Fibroblast of lung (primary cell): Measurements from ENCODE around the gene RPAIN. TPM values are rescaled to one million over a fixed set of nuclear protein-coding genes. Genes with fewer than 3 reads are reported as not detected.

Experiments
- DNase-seq, 2 donors: peaks; one replicate each; pipeline versions ENCODE4 v3.0.0 to v3.0.0-alpha.2; 2010; ENCODE audit warnings: low read depth in 2 of 2
- H2AFZ ChIP-seq: 2 replicates; pipeline ENCODE4 v1.5.1; 2012; ENCODE audit warnings: low read length, control low read depth, inconsistent platforms
- H3K27ac ChIP-seq: 2 replicates; pipeline ENCODE4 v1.5.1; 2011; ENCODE audit warnings: low read length, control low read depth; ENCODE audit not compliant: insufficient read depth
- H3K27me3 ChIP-seq: 2 replicates; pipeline ENCODE4 v1.5.1; 2011; ENCODE audit warnings: mild to moderate bottlenecking, low read length; ENCODE audit not compliant: control insufficient read depth, insufficient read depth
- H3K36me3 ChIP-seq: 2 replicates; pipeline ENCODE4 v1.5.1; 2011; ENCODE audit warnings: low read length; ENCODE audit not compliant: control insufficient read depth, insufficient read depth
- H3K4me1 ChIP-seq: 2 replicates; pipeline ENCODE4 v1.5.1; 2011; ENCODE audit warnings: low read length; ENCODE audit not compliant: control insufficient read depth, insufficient read depth; ENCODE audit errors: extremely low read depth
- H3K4me2 ChIP-seq: 2 replicates; pipeline ENCODE4 v1.5.1; 2011; ENCODE audit warnings: low read length, control low read depth; ENCODE audit not compliant: insufficient read depth; ENCODE audit errors: extremely low read depth
- H3K4me3 ChIP-seq, 4 experiments: fragments of 200-600 bp in 1 of 4; sonication (generic) in 1 of 4; replicated peaks in 1 of 4; 2 replicates each; pipeline ENCODE4 v1.5.1; 2011 to 2016; ENCODE audit warnings: low read length in 4 of 4, low read depth in 3 of 4, mild to moderate bottlenecking in 3 of 4, control low read depth in 2 of 4, inconsistent platforms in 1 of 4, mixed read lengths in 1 of 4; ENCODE audit not compliant: insufficient read depth in 1 of 4; ENCODE audit errors: control extremely low read depth in 1 of 4
- H3K79me2 ChIP-seq: 2 replicates; pipeline ENCODE4 v1.5.1; 2012; ENCODE audit warnings: mild to moderate bottlenecking, low read length, inconsistent platforms; ENCODE audit not compliant: control insufficient read depth, insufficient read depth
- H3K9ac ChIP-seq: 2 replicates; pipeline ENCODE4 v1.5.1; 2011; ENCODE audit warnings: mild to moderate bottlenecking, low read length, control low read depth; ENCODE audit not compliant: insufficient read depth
- H3K9me3 ChIP-seq: 2 replicates; pipeline ENCODE4 v1.5.1; 2012; ENCODE audit warnings: low read depth, low read length; ENCODE audit not compliant: control insufficient read depth, insufficient read depth
- H4K20me1 ChIP-seq: 2 replicates; pipeline ENCODE4 v1.5.1; 2011; ENCODE audit warnings: low read length; ENCODE audit not compliant: control insufficient read depth, insufficient read depth; ENCODE audit errors: extremely low read depth
- CTCF ChIP-seq, 2 donors: IDR thresholded peaks in 1 of 2; conservative IDR thresholded peaks in 1 of 2; 1 replicate in 1 of 2; 2 replicates in 1 of 2; pipeline ENCODE4 v1.5.1; 2011 to 2012; ENCODE audit warnings: low read length in 2 of 2, control low read depth in 1 of 2, inconsistent platforms in 1 of 2, low read depth in 1 of 2, mild to moderate bottlenecking in 1 of 2
- EZH2 ChIP-seq: IDR thresholded peaks from 2 replicates; pipeline ENCODE4 v1.5.1; 2012; ENCODE audit warnings: low read length, control low read depth, mild to moderate bottlenecking; ENCODE audit errors: missing control alignments
- polyA plus RNA-seq, 2 donors: library from polyadenylated mRNA; depleted of rRNA in 1 of 2; stranded (reverse) in 1 of 2; unstranded in 1 of 2; fragments of >200 nt; gene quantifications; 2 replicates each; pipeline ENCODE4 v1.2.1, GENCODE V29; 2011 to 2012; ENCODE audit warnings: missing spikeins in 1 of 2
- total RNA-seq: library from RNA; depleted of rRNA; stranded (reverse); fragments of >200 nt; gene quantifications from 2 replicates; pipeline ENCODE4 v1.2.1, GENCODE V29; 2014

The RPAIN gene
- total and polyA plus RNA-seq, 2 donors (not counting 1 experiment from before 2014, with no cell fraction given), result 21.4 to 53.3 TPM

GRCh38 chr17:5424909-5425308, 4.9 kb downstream of the RPAIN start:
- no peaks in the 10 kb centered on the region for H3K27me3 ChIP-seq
- DNase-seq, result peak; percentile 44 to 53
- H3K4me2 ChIP-seq, result no peak overlapping the region
- H2AFZ ChIP-seq, result no peak overlapping the region
- H3K27ac ChIP-seq, result no peak overlapping the region
- H3K9me3 ChIP-seq, result no peaks in the 10 kb centered on the region
- no peak overlapping the region for H3K9ac ChIP-seq
- H3K4me1 ChIP-seq, result peaks cover 8% of the 10 kb centered on the region
- no peak overlapping the region for H3K4me3 ChIP-seq
- no peak for TF ChIP-seq CTCF (conservative IDR thresholded peaks at IDR 0.05 in 1 of 2, IDR thresholded peaks at IDR 0.05 in 1 of 2; ENCODE audit: low read depth in 1 of 2, low read length in 2 of 2)
- TF ChIP-seq EZH2, result no peak
- no peaks in the 10 kb centered on the region for H4K20me1 ChIP-seq
- peaks cover 2% of the 10 kb centered on the region for H3K36me3 ChIP-seq
- peaks cover 11% of the 10 kb centered on the region for H3K79me2 ChIP-seq

GRCh38 chr17:5425826-5426225, 5.8 kb downstream of the RPAIN start:
- H4K20me1 ChIP-seq, result no peaks in the 10 kb centered on the region
- TF ChIP-seq EZH2 (no peak), CTCF (conservative IDR thresholded peaks at IDR 0.05 in 1 of 2, IDR thresholded peaks at IDR 0.05 in 1 of 2; ENCODE audit: low read depth in 1 of 2, low read length in 2 of 2) (no peak)
- no peak overlapping the region for H3K9ac ChIP-seq
- H3K27me3 ChIP-seq, result no peaks in the 10 kb centered on the region
- H3K4me1 ChIP-seq, result peaks cover 8% of the 10 kb centered on the region
- no peak overlapping the region for H3K4me2 ChIP-seq
- DNase-seq, result no peak
- H3K4me3 ChIP-seq, result no peak overlapping the region
- H3K27ac ChIP-seq, result no peak overlapping the region
- peaks cover 4% of the 10 kb centered on the region for H3K36me3 ChIP-seq
- H2AFZ ChIP-seq, result no peak overlapping the region
- peaks cover 5% of the 10 kb centered on the region for H3K79me2 ChIP-seq
- no peaks in the 10 kb centered on the region for H3K9me3 ChIP-seq

- peaks cover 18% of the 10 kb centered on the region for H3K36me3 ChIP-seq
- no peaks in the 10 kb centered on the region for H3K27me3 ChIP-seq
- H3K4me3 ChIP-seq, result no peak overlapping the region
- H3K79me2 ChIP-seq, result no peaks in the 10 kb centered on the region
- no peak for DNase-seq
- H4K20me1 ChIP-seq, result no peaks in the 10 kb centered on the region
- H3K27ac ChIP-seq, result no peak overlapping the region
- no peak overlapping the region for H2AFZ ChIP-seq
- H3K9me3 ChIP-seq, result no peaks in the 10 kb centered on the region
- no peak overlapping the region for H3K9ac ChIP-seq
- no peak for TF ChIP-seq EZH2
- no peak for TF ChIP-seq CTCF (conservative IDR thresholded peaks at IDR 0.05 in 1 of 2, IDR thresholded peaks at IDR 0.05 in 1 of 2; ENCODE audit: low read depth in 1 of 2, low read length in 2 of 2)
- no peak overlapping the region for H3K4me2 ChIP-seq
- no peaks in the 10 kb centered on the region for H3K4me1 ChIP-seq
These were observed 9.4 kb downstream of the RPAIN start for GRCh38 chr17:5429191-5429887.
